Lower leg skin (tissue), 3 donors: ENCODE results near the gene ZNF430.

Source experiments
- CTCF ChIP-seq, 3 donors: fragments of 450-650 bp; IDR thresholded peaks; one replicate each; pipeline ENCODE4 v1.5.1; 2016; ENCODE audit warnings: antibody characterized with exemption in 3 of 3, mild to moderate bottlenecking in 3 of 3, moderate library complexity in 2 of 3
- POLR2A ChIP-seq, 2 donors: fragments of 450-650 bp; IDR thresholded peaks; one replicate each; pipeline ENCODE4 v1.6.1; 2016 to 2017; ENCODE audit warnings: antibody characterized with exemption in 2 of 2, mild to moderate bottlenecking in 1 of 2, moderate library complexity in 1 of 2

GRCh38 chr19:21101521-21102242 lies 81.2 kb downstream of the ZNF430 start:
- TF ChIP-seq CTCF (IDR thresholded peaks at IDR 0.05) (no peak), POLR2A (IDR thresholded peaks at IDR 0.05) (no peak)
